Chondrocyte (in vitro differentiated cells): ENCODE measurements around the gene MRPL49. TPM values are rescaled to one million over a fixed set of nuclear protein-coding genes. Genes with fewer than 3 reads are reported as not detected.

Source experiments
- DNase-seq: peaks from one replicate; pipeline ENCODE4 v3.0.0; 2021; ENCODE audit warnings: mixed read lengths, low spot score
- H3K27ac Mint-ChIP-seq: one replicate; pipeline ENCODE4 v1.8.0; 2021; ENCODE audit warnings: mild to moderate bottlenecking, moderate library complexity, mixed read lengths; ENCODE audit not compliant: unreplicated experiment
- H3K27me3 Mint-ChIP-seq: 2 replicates; pipeline ENCODE4 v1.8.0; 2021; ENCODE audit warnings: low read depth, mixed read lengths
- H3K36me3 Mint-ChIP-seq: 2 replicates; pipeline ENCODE4 v1.8.0; 2021; ENCODE audit warnings: low read depth, mixed read lengths
- H3K4me1 Mint-ChIP-seq: 2 replicates; pipeline ENCODE4 v1.8.0; 2021; ENCODE audit warnings: low read depth, mild to moderate bottlenecking, mixed read lengths
- H3K4me3 Mint-ChIP-seq: one replicate; pipeline ENCODE4 v1.8.0; 2021; ENCODE audit warnings: mild to moderate bottlenecking, moderate library complexity, mixed read lengths; ENCODE audit not compliant: unreplicated experiment
- H3K9me3 Mint-ChIP-seq: 2 replicates; pipeline ENCODE4 v1.8.0; 2021; ENCODE audit warnings: low read depth, mixed read lengths
- total RNA-seq: library from RNA; stranded (reverse); gene quantifications from 3 replicates; pipeline ENCODE4 v1.2.1, GENCODE V29; 2021
- TF ChIP-seq, protein P1 (sequence below): fragments of 200-600 bp; sonication (generic); IDR thresholded peaks from 2 replicates; pipeline ENCODE4 v1.5.0; 2021; ENCODE audit warnings: antibody characterized with exemption, mild to moderate bottlenecking, moderate library complexity

MRPL49 gene
- total RNA-seq, 1 donor from 2014 or later: 37.2 TPM

DNA sequence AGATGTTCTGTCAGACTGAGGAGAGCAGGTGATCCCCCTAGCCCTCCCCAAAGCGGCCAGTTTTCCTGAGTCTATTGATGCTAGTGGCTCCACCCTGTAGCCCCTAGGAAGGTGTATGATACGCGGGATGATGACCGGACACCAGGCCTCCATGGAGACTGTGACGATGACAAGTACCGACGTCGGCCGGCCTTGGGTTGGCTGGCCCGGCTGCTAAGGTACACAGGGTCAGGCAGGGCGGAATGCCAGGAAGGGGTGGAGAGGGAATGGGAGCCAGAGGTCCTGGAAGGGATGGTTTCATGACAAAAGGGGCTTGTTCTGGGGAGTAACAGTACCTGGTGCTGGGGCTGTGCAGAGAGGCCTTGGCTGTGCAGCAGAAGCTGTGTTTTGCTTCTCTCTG, 34.9 kb upstream of the MRPL49 start:
- H3K36me3 Mint-ChIP-seq: peaks cover 23% of the 10 kb centered on the region
- DNase-seq: no peak
- H3K27ac Mint-ChIP-seq: no peak overlapping the region
- no peaks in the 10 kb centered on the region for H3K27me3 Mint-ChIP-seq
- H3K9me3 Mint-ChIP-seq: no peaks in the 10 kb centered on the region
- TF ChIP-seq, protein P1, sequence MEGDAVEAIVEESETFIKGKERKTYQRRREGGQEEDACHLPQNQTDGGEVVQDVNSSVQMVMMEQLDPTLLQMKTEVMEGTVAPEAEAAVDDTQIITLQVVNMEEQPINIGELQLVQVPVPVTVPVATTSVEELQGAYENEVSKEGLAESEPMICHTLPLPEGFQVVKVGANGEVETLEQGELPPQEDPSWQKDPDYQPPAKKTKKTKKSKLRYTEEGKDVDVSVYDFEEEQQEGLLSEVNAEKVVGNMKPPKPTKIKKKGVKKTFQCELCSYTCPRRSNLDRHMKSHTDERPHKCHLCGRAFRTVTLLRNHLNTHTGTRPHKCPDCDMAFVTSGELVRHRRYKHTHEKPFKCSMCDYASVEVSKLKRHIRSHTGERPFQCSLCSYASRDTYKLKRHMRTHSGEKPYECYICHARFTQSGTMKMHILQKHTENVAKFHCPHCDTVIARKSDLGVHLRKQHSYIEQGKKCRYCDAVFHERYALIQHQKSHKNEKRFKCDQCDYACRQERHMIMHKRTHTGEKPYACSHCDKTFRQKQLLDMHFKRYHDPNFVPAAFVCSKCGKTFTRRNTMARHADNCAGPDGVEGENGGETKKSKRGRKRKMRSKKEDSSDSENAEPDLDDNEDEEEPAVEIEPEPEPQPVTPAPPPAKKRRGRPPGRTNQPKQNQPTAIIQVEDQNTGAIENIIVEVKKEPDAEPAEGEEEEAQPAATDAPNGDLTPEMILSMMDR: no peak
- H3K4me3 Mint-ChIP-seq: no peak overlapping the region
- peaks cover 31% of the 10 kb centered on the region for H3K4me1 Mint-ChIP-seq

DNA sequence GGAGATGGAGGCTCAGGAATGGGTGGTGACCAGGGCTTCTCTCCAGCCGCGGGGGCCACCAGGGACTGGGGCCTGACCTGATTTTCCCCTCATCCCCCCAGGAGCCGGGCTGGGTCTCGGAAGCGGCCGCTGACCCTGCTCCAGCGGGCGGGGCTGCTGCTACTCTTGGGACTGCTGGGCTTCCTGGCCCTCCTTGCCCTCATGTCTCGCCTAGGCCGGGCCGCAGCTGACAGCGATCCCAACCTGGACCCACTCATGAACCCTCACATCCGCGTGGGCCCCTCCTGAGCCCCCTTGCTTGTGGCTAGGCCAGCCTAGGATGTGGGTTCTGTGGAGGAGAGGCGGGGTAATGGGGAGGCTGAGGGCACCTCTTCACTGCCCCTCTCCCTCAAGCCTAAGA, 34.3 kb upstream of the MRPL49 start:
- TF ChIP-seq, protein P1: no peak
- Mint-ChIP-seq H3K27ac (no peak overlapping the region), H3K36me3 (peaks cover 23% of the 10 kb centered on the region), H3K4me1 (peaks cover 28% of the 10 kb centered on the region), H3K27me3 (no peaks in the 10 kb centered on the region), H3K9me3 (no peaks in the 10 kb centered on the region), H3K4me3 (no peak overlapping the region)
- no peak for DNase-seq

DNA sequence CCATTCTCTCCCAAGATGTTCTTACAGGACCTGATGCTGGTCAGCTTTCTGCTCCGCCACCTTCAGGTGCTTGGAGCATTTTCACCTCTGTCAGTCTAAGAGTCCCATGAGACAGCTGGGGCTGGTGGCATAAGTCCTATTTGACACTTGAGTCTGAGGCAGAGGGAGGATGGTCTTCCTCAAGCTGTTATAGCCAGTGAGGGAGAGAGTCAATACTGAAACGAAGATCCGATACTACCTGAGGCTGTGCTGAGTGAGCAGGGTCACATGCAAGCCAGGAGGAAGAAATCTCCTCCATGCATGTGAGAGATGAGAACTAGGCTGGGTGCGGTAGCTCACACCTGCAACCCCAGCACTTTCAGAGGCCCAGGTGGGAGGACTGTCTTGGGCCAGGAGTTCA, 32.5 kb upstream of the MRPL49 start:
- TF ChIP-seq, protein P1: no peak
- Mint-ChIP-seq H3K36me3 (peaks cover 23% of the 10 kb centered on the region), H3K9me3 (no peaks in the 10 kb centered on the region), H3K27me3 (no peaks in the 10 kb centered on the region), H3K4me1 (peaks cover 13% of the 10 kb centered on the region), H3K4me3 (no peak overlapping the region), H3K27ac (no peak overlapping the region)
- DNase-seq: no peak

DNA sequence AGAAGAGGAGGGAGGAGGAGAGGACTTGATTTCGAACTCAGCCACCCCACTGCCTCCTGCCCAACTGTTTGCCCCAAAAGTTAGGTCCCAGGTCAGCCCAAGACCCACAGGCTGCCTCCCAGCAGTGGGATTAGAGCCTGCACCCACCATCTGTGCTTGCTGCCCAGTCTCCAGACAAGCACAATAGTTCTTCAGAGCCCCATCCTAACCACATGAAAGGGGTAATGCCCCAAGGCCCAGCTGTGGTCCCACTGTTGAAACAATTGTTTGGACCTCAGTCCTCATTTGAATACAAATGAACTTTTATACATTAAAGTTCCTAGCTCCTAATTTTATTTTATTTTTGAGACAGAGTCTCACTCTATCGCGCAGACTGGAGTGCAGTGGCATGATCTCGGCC, 31.5 kb upstream of the MRPL49 start:
- H3K27me3 Mint-ChIP-seq: no peaks in the 10 kb centered on the region
- H3K9me3 Mint-ChIP-seq: no peaks in the 10 kb centered on the region
- DNase-seq: no peak
- H3K4me1 Mint-ChIP-seq: peaks cover 4% of the 10 kb centered on the region
- TF ChIP-seq, protein P1: no peak
- no peak overlapping the region for H3K4me3 Mint-ChIP-seq
- H3K27ac Mint-ChIP-seq: no peak overlapping the region
- peaks cover 22% of the 10 kb centered on the region for H3K36me3 Mint-ChIP-seq

DNA sequence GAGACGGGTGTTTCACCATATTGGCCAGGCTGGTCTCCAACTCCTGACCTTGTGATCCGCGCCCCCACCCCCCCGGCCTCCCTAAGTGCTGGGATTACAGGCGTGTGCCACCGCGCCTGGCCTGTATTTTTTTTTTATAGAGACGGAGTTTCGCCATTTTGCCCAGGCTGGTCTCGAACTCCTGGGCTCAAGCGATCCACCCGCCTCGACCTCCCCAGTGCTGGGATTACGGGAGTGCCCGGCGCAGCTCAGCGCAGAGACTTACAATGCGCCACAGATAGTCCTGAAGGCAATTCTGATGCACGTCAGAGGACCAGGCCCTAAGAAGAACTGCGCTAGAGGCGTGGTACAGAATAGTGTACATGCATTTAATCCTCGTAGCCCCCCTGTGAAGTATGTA, 26.7 kb upstream of the MRPL49 start:
- H3K4me1 Mint-ChIP-seq: peaks cover 15% of the 10 kb centered on the region
- H3K9me3 Mint-ChIP-seq: no peaks in the 10 kb centered on the region
- no peaks in the 10 kb centered on the region for H3K36me3 Mint-ChIP-seq
- H3K4me3 Mint-ChIP-seq: peak overlapping the region; percentile 88
- H3K27ac Mint-ChIP-seq: peak overlapping the region; percentile 88
- no peaks in the 10 kb centered on the region for H3K27me3 Mint-ChIP-seq
- no peak for DNase-seq
- TF ChIP-seq, protein P1: no peak
